ENCODE data around the gene ATG101. TPM values are rescaled to one million over a fixed set of nuclear protein-coding genes. Genes with fewer than 3 reads are reported as not detected.

ATG101 gene
- 10 to 100 TPM; 20.6 to 20.9 TPM for total RNA-seq
- polyA plus RNA-seq (2013, experiment 1 of 2): 26.2 TPM
- polyA plus RNA-seq (2013, experiment 2 of 2): 23.3 TPM
- total RNA-seq: 16.2 to 85.7 (median 24.0) reads per million in 172 experiments

GRCh38 chr12:52069327-52070184, at the start of gene ATG101:
TSS of gene ATG101 (plus strand) at chr12:52069978. CDS start at chr12:52073651, 3,673 bp downstream.
- TF ChIP-seq CTCF (IDR thresholded peaks at IDR 0.05): peak; percentile 76
- H3K4me1 Mint-ChIP-seq (ENCODE audit: low read depth): peaks cover 49% of the 10 kb centered on the region
- CTCF ChIA-PET: interaction anchor here (0.6 to 7.4 kb wide), 12 partner anchors 10 to 974 kb away, joined by 3 to 149 read pairs (median 4); partner anchors contain the start of gene NR4A1
- H3K36me3 ChIP-seq (ENCODE audit: insufficient read depth, low read length): peaks cover 23% of the 10 kb centered on the region
- ATAC-seq (ENCODE audit: poor library complexity) (peak; percentile 90), DNase-seq (peak; percentile 75 to 96 (median 82))
- H3K36me3 Mint-ChIP-seq (ENCODE audit: low read depth): peaks cover 48% of the 10 kb centered on the region
- peak within 1 kb of the TSS; percentile 98 for H3K4me3 ChIP-seq (ENCODE audit: low read length)
- H3K27me3 Mint-ChIP-seq: no peaks in the 10 kb centered on the region
- no peaks in the 10 kb centered on the region for H3K9me3 ChIP-seq (ENCODE audit: control insufficient read depth in 1 of 2, insufficient read depth in 1 of 2, low read length in 2 of 2)
- POLR2A ChIA-PET: interaction anchor here (0.8 to 3.2 kb wide), 16 partner anchors 9 to 1431 kb away, joined by 3 to 51 read pairs (median 6); partner anchors contain the start of genes EIF4B, NR4A1, TAMALIN and TARBP2
- peaks cover 41% of the 10 kb centered on the region for H3K4me1 ChIP-seq (ENCODE audit: insufficient read depth, low read length)
- H3K4me3 Mint-ChIP-seq: peak within 1 kb of the TSS; percentile 93
- no peaks in the 10 kb centered on the region for H3K9me3 Mint-ChIP-seq
- peak within 1 kb of the TSS; percentile 93 for H3K27ac Mint-ChIP-seq
- H3K27ac ChIP-seq (ENCODE audit: low read depth in 1 of 2, low read length in 2 of 2): peak within 1 kb of the TSS; percentile 78 to 94
- no peaks in the 10 kb centered on the region for H3K27me3 ChIP-seq (ENCODE audit: control insufficient read depth in 1 of 2, insufficient read depth in 2 of 2, low read length in 2 of 2)
- intact Hi-C loops (cut with DNase I, micrococcal nuclease): loop anchor here (1.0 to 10.0 kb wide), 6 partner anchors 14 to 245 kb away; partner anchors contain the start of gene NR4A1 (in 2 of the 2)

- Mint-ChIP-seq H3K27ac (peak overlapping the region; percentile 5), H3K36me3 (ENCODE audit: low read depth) (peaks cover 16% of the 10 kb centered on the region), H3K9me3 (no peaks in the 10 kb centered on the region), H3K4me1 (ENCODE audit: low read depth) (peaks cover 32% of the 10 kb centered on the region), H3K4me3 (peak overlapping the region; percentile 60), H3K27me3 (no peaks in the 10 kb centered on the region)
- ATAC-seq (ENCODE audit: poor library complexity) (peak; percentile 25), DNase-seq (peak; percentile 50 to 80 (median 60))
- H3K4me1 ChIP-seq (ENCODE audit: insufficient read depth, low read length): peaks cover 43% of the 10 kb centered on the region
- no peak overlapping the region for H3K4me3 ChIP-seq (ENCODE audit: low read length)
- H3K27ac ChIP-seq (ENCODE audit: low read depth in 1 of 2, low read length in 2 of 2): no peak overlapping the region
- peak; percentile 72 for TF ChIP-seq CTCF (IDR thresholded peaks at IDR 0.05)
- POLR2A ChIA-PET: interaction anchor here (1.0 to 8.2 kb wide), 3 partner anchors 12 to 28 kb away, joined by 7 to 73 read pairs (median 7); partner anchors contain the start of gene TAMALIN
- H3K27me3 ChIP-seq (ENCODE audit: control insufficient read depth in 1 of 2, insufficient read depth in 2 of 2, low read length in 2 of 2): no peaks in the 10 kb centered on the region
- H3K9me3 ChIP-seq (ENCODE audit: control insufficient read depth in 1 of 2, insufficient read depth in 1 of 2, low read length in 2 of 2): no peaks in the 10 kb centered on the region
- H3K36me3 ChIP-seq (ENCODE audit: insufficient read depth, low read length): no peaks in the 10 kb centered on the region
- CTCF ChIA-PET: interaction anchor here (0.7 to 9.5 kb wide), 4 partner anchors 14 to 44 kb away, joined by 4 to 184 read pairs (median 126); partner anchors contain the start of gene TAMALIN
- intact Hi-C loops (cut with DNase I, micrococcal nuclease): loop anchor here (1.0 to 10.0 kb wide), 4 partner anchors 16 to 984 kb away; partner anchors contain the start of genes ACVR1B (in 1 of the 2) and EIF4B (in 1 of the 2)
Observed at GRCh38 chr12:52020539-52021336, 49.0 kb upstream of the ATG101 start.

GRCh38 chr12:52022841-52023181, 47.0 kb upstream of the ATG101 start:
- H3K4me1 ChIP-seq (ENCODE audit: insufficient read depth, low read length): peaks cover 46% of the 10 kb centered on the region
- no peaks in the 10 kb centered on the region for H3K9me3 ChIP-seq (ENCODE audit: control insufficient read depth in 1 of 2, insufficient read depth in 1 of 2, low read length in 2 of 2)
- H3K27me3 ChIP-seq (ENCODE audit: control insufficient read depth in 1 of 2, insufficient read depth in 2 of 2, low read length in 2 of 2): no peaks in the 10 kb centered on the region
- Mint-ChIP-seq H3K9me3 (no peaks in the 10 kb centered on the region), H3K36me3 (ENCODE audit: low read depth) (no peaks in the 10 kb centered on the region), H3K27ac (peak overlapping the region; percentile 68), H3K4me3 (peak overlapping the region; percentile 82), H3K4me1 (ENCODE audit: low read depth) (peaks cover 39% of the 10 kb centered on the region), H3K27me3 (no peaks in the 10 kb centered on the region)
- no peak for TF ChIP-seq CTCF (IDR thresholded peaks at IDR 0.05)
- intact Hi-C loops (cut with DNase I, micrococcal nuclease): loop anchor here in 1 of 2 experiments (1.0 to 10.0 kb wide), 3 partner anchors 30 to 982 kb away; partner anchors contain the start of genes ACVR1B and EIF4B
- H3K36me3 ChIP-seq (ENCODE audit: insufficient read depth, low read length): no peaks in the 10 kb centered on the region
- H3K4me3 ChIP-seq (ENCODE audit: low read length): peak overlapping the region; percentile 54
- ChIA-PET CTCF (interaction anchor here (0.6 to 9.5 kb wide), 11 partner anchors 13 to 202 kb away, joined by 3 to 184 read pairs (median 14); partner anchors contain the start of genes ATG101, NR4A1, SMIM41 and TAMALIN), POLR2A (interaction anchor here (1.0 to 8.2 kb wide), 7 partner anchors 10 to 58 kb away, joined by 3 to 73 read pairs (median 10); partner anchors contain the start of genes ATG101, NR4A1 and TAMALIN)
- ATAC-seq (ENCODE audit: poor library complexity) (no peak), DNase-seq (no peak)
- H3K27ac ChIP-seq (ENCODE audit: low read depth in 1 of 2, low read length in 2 of 2): peak overlapping the region in 1 of 2 donors; percentile 52

Measured in CD4-positive, alpha-beta T cell (primary cell).